Keratinocyte (primary cell): Measurements from ENCODE around the gene LSP1. TPM values are rescaled to one million over a fixed set of nuclear protein-coding genes. Genes with fewer than 3 reads are reported as not detected.

Experiments
- DNase-seq: peaks from one replicate; pipeline ENCODE4 v3.0.0-alpha.2; 2011; ENCODE audit warnings: low read depth, missing footprints, low spot score
- FAIRE-seq: peaks from 2 replicates; lab custom pipeline; 2011; peaks lifted over from hg19 to GRCh38; lab: Jason Lieb, UNC
- H2AFZ ChIP-seq: 2 replicates; pipeline ENCODE4 v1.6.0; 2012; ENCODE audit warnings: low read length, control low read depth, inconsistent platforms; ENCODE audit not compliant: control insufficient read depth
- H3K27ac ChIP-seq: 2 replicates; pipeline ENCODE4 v1.5.1; 2011; ENCODE audit warnings: low read length; ENCODE audit not compliant: control insufficient read depth, insufficient read depth
- H3K27me3 ChIP-seq: 3 replicates; pipeline ENCODE4 v1.6.0; 2011; ENCODE audit warnings: low read length; ENCODE audit not compliant: control insufficient read depth, insufficient read depth; ENCODE audit errors: extremely low read depth
- H3K36me3 ChIP-seq, 2 experiments: 2 replicates in 1 of 2; 3 replicates in 1 of 2; pipeline ENCODE4 v1.5.1; 2011; ENCODE audit warnings: low read length in 2 of 2, mild to moderate bottlenecking in 1 of 2; ENCODE audit not compliant: control insufficient read depth in 2 of 2, insufficient read depth in 2 of 2; ENCODE audit errors: extremely low read depth in 1 of 2
- H3K4me1 ChIP-seq: 3 replicates; pipeline ENCODE4 v1.5.1; 2011; ENCODE audit warnings: low read length; ENCODE audit not compliant: control insufficient read depth, insufficient read depth; ENCODE audit errors: extremely low read depth
- H3K4me2 ChIP-seq: 3 replicates; pipeline ENCODE4 v1.6.0; 2011; ENCODE audit warnings: low read depth, low read length; ENCODE audit not compliant: control insufficient read depth, insufficient read depth; ENCODE audit errors: extremely low read depth
- H3K4me3 ChIP-seq, 3 experiments: fragments of 200-600 bp in 1 of 3; sonication (generic) in 1 of 3; 2 replicates in 2 of 3; 3 replicates in 1 of 3; pipeline ENCODE4 v1.5.1; 2011 to 2016; ENCODE audit warnings: low read length in 3 of 3, mild to moderate bottlenecking in 3 of 3, control low read depth in 2 of 3, inconsistent platforms in 1 of 3, low read depth in 1 of 3, mixed read lengths in 1 of 3, mixed run types in 1 of 3, moderate library complexity in 1 of 3; ENCODE audit not compliant: control insufficient read depth in 2 of 3, insufficient read depth in 2 of 3; ENCODE audit errors: extremely low read depth in 1 of 3
- H3K79me2 ChIP-seq: 2 replicates; pipeline ENCODE4 v1.6.0; 2012; ENCODE audit warnings: low read length; ENCODE audit not compliant: control insufficient read depth, insufficient read depth
- H3K9ac ChIP-seq: 3 replicates; pipeline ENCODE4 v1.6.0; 2011; ENCODE audit warnings: low read length; ENCODE audit not compliant: control insufficient read depth, insufficient read depth; ENCODE audit errors: extremely low read depth
- H3K9me1 ChIP-seq: 3 replicates; pipeline ENCODE4 v1.6.0; 2011; ENCODE audit warnings: low read length; ENCODE audit not compliant: control insufficient read depth, insufficient read depth; ENCODE audit errors: extremely low read depth
- H3K9me3 ChIP-seq: 2 replicates; pipeline ENCODE4 v1.5.1; 2012; ENCODE audit warnings: low read depth, low read length; ENCODE audit not compliant: control insufficient read depth
- H4K20me1 ChIP-seq: 3 replicates; pipeline ENCODE4 v1.6.0; 2011; ENCODE audit warnings: low read length; ENCODE audit not compliant: control insufficient read depth, insufficient read depth; ENCODE audit errors: extremely low read depth
- CTCF ChIP-seq, 3 experiments: IDR thresholded peaks in 1 of 3; conservative IDR thresholded peaks in 1 of 3; optimal IDR thresholded peaks in 1 of 3; 2 replicates in 2 of 3; 3 replicates in 1 of 3; pipeline versions ENCODE3 to v1.5.1; 2011; ENCODE audit warnings: low read length in 3 of 3, mild to moderate bottlenecking in 3 of 3, moderate library complexity in 2 of 3, control low read depth in 1 of 3, inconsistent platforms in 1 of 3; ENCODE audit not compliant: insufficient read depth in 2 of 3; ENCODE audit errors: extremely low read depth in 1 of 3
- EZH2 ChIP-seq: IDR thresholded peaks from one replicate; pipeline ENCODE4 v1.6.1; 2012; ENCODE audit warnings: inconsistent platforms, mild to moderate bottlenecking, low read length, moderate library complexity
- dilution Hi-C: fragments of 300-500 bp; cut with MboI; formaldehyde crosslinking; loops from one replicate; pipeline ENCODE4 v1.7.0; 2020; ENCODE audit warnings: low sequenced_read_pairs; ENCODE audit not compliant: extremely low pct_ligation_motif_present
- polyA plus RNA-seq, 5 experiments: library from polyadenylated mRNA; depleted of rRNA in 3 of 5; stranded (reverse) in 3 of 5; stranded (forward) in 1 of 5; unstranded in 1 of 5; fragments of >200 nt; gene quantifications; 1 replicate in 1 of 5; 2 replicates in 3 of 5; 3 replicates in 1 of 5; pipeline versions ENCODE4 v1.2.1 to v1.2.3, GENCODE V29; 2011 to 2012; ENCODE audit warnings: missing spikeins in 2 of 5, low read depth in 1 of 5, low replicate concordance in 1 of 5

The LSP1 gene
- polyA plus RNA-seq, 1 donor (not counting 4 experiments of a cell fraction or from before 2014, with no cell fraction given): 0.94 TPM

GRCh38 chr11:1805525-1805924, 47.4 kb upstream of the LSP1 start:
- Histone ChIP-seq H3K4me1 (peaks cover 2% of the 10 kb centered on the region), H3K9ac (no peak overlapping the region), H3K4me2 (no peak overlapping the region), H3K9me1 (no peaks in the 10 kb centered on the region), H3K79me2 (no peaks in the 10 kb centered on the region), H3K9me3 (no peaks in the 10 kb centered on the region), H3K36me3 (no peaks in the 10 kb centered on the region), H4K20me1 (no peaks in the 10 kb centered on the region), H3K27ac (no peak overlapping the region), H3K4me3 (no peak overlapping the region), H2AFZ (no peak overlapping the region), H3K27me3 (no peaks in the 10 kb centered on the region)
- TF ChIP-seq CTCF (optimal IDR thresholded peaks at IDR 0.05 in 1 of 3, IDR thresholded peaks at IDR 0.05 in 1 of 3, conservative IDR thresholded peaks at IDR 0.05 in 1 of 3; ENCODE audit: extremely low read depth in 1 of 3, insufficient read depth in 2 of 3, low read length in 3 of 3) (no peak), EZH2 (no peak)
- FAIRE-seq (no peak), DNase-seq (no peak)
- dilution Hi-C loops: no loop called here

- dilution Hi-C loops: no loop called here
- no peak overlapping the region for H3K4me3 ChIP-seq
Observed at GRCh38 chr11:1807264-1807995, 45.5 kb upstream of the LSP1 start.

More at GRCh38 chr11:1807264-1807995, 45.5 kb upstream of the LSP1 start:
- no peak overlapping the region for H3K27ac ChIP-seq
- DNase-seq (no peak), FAIRE-seq (no peak)
- no peak overlapping the region for H3K4me2 ChIP-seq
- no peaks in the 10 kb centered on the region for H3K9me3 ChIP-seq
- H3K9ac ChIP-seq: no peak overlapping the region
- no peaks in the 10 kb centered on the region for H3K79me2 ChIP-seq
- no peaks in the 10 kb centered on the region for H3K36me3 ChIP-seq
- H4K20me1 ChIP-seq: no peaks in the 10 kb centered on the region
- H2AFZ ChIP-seq: no peak overlapping the region
- TF ChIP-seq EZH2 (no peak), CTCF (optimal IDR thresholded peaks at IDR 0.05 in 1 of 3, IDR thresholded peaks at IDR 0.05 in 1 of 3, conservative IDR thresholded peaks at IDR 0.05 in 1 of 3; ENCODE audit: extremely low read depth in 1 of 3, insufficient read depth in 2 of 3, low read length in 3 of 3) (no peak)
- H3K4me1 ChIP-seq: peaks cover 5% of the 10 kb centered on the region
- no peaks in the 10 kb centered on the region for H3K27me3 ChIP-seq
- no peaks in the 10 kb centered on the region for H3K9me1 ChIP-seq
